K562 (cell line): ENCODE data around the gene ANTKMT. TPM values are rescaled to one million over a fixed set of nuclear protein-coding genes. Genes with fewer than 3 reads are reported as not detected.

Experiments used
- ARNT ChIP-seq, 2 experiments: fragments of 450-650 bp; IDR thresholded peaks; 2 replicates each; pipeline ENCODE4 v1.6.1; 2016; ENCODE audit warnings: mild to moderate bottlenecking in 1 of 2
- CXXC5 ChIP-seq: fragments of 250-450 bp; sonication (Bioruptor Pico); IDR thresholded peaks from 2 replicates; pipeline ENCODE4 v1.8.0; 2022; ENCODE audit warnings: inconsistent platforms, mild to moderate bottlenecking, moderate library complexity
- ELF4 ChIP-seq: fragments of 450-650 bp; formaldehyde crosslinking; IDR thresholded peaks from 2 replicates; pipeline ENCODE4 v1.4.0; 2022; ENCODE audit warnings: missing genetic modification characterization
- IRF2 ChIP-seq: sonication (generic); formaldehyde crosslinking; IDR thresholded peaks from 2 replicates; pipeline ENCODE4 v1.8.1; 2022; ENCODE audit warnings: mild to moderate bottlenecking, missing genetic modification reagents
- MAZ ChIP-seq, 2 experiments: fragments of 450-650 bp in 1 of 2; sonication (generic) in 1 of 2; formaldehyde crosslinking; IDR thresholded peaks in 1 of 2; conservative IDR thresholded peaks in 1 of 2; 2 replicates each; pipeline versions ENCODE4 v1.4.0 to v1.5.0; 2020; ENCODE audit warnings: mild to moderate bottlenecking in 1 of 2, missing genetic modification reagents in 1 of 2
- NFE2L1 ChIP-seq: fragments of 450-650 bp; IDR thresholded peaks from 2 replicates; pipeline ENCODE4 v1.6.1; 2016; ENCODE audit warnings: missing genetic modification characterization, low read depth, mild to moderate bottlenecking, missing compliant biosample characterization, moderate library complexity, borderline replicate concordance
- RFX1 ChIP-seq: fragments of 450-650 bp; IDR thresholded peaks from 2 replicates; pipeline ENCODE4 v1.6.1; 2016; ENCODE audit warnings: mild to moderate bottlenecking, moderate library complexity
- SMARCA5 ChIP-seq: fragments of 450-650 bp; IDR thresholded peaks from 2 replicates; pipeline ENCODE4 v1.6.1; 2016
- SMC3 ChIP-seq: conservative IDR thresholded peaks from 2 replicates; pipeline ENCODE4 v1.6.1; 2011; ENCODE audit warnings: low read depth, low read length, improper control_type of control experiment; ENCODE audit not compliant: insufficient read depth
- SUPT5H ChIP-seq: fragments of 450-650 bp; IDR thresholded peaks from 2 replicates; pipeline ENCODE4 v1.6.1; 2016
- ZBTB17 ChIP-seq: fragments of 450-650 bp; formaldehyde crosslinking; IDR thresholded peaks from 2 replicates; pipeline ENCODE4 v1.4.0; 2020; ENCODE audit warnings: mild to moderate bottlenecking
- ZNF263 ChIP-seq: sonication (generic); formaldehyde crosslinking; IDR thresholded peaks from 2 replicates; pipeline ENCODE4 v1.8.0; 2022; ENCODE audit warnings: mild to moderate bottlenecking, missing genetic modification reagents, borderline replicate concordance
- ZNF507 ChIP-seq: conservative IDR thresholded peaks from 2 replicates; pipeline ENCODE4 v1.6.1; 2017; ENCODE audit warnings: missing genetic modification characterization, missing compliant biosample characterization
- polyA plus RNA-seq, 8 experiments: library from polyadenylated mRNA; depleted of rRNA in 4 of 8; stranded (reverse) in 5 of 8; unstranded in 3 of 8; fragments of >200 nt; fragmentation: Nextera tagmentation in 2 of 8; fragmentation: Illumina TruSeq in 1 of 8; extraction: Ambion mirVana in 2 of 8; extraction: Trizol in 1 of 8; gene quantifications; 2 replicates each; pipeline versions ENCODE4 v1.2.1 to v1.2.3, GENCODE V29; 2011 to 2014; ENCODE audit warnings: inconsistent platforms in 1 of 8, missing spikeins in 1 of 8
- total RNA-seq, 7 experiments: library from RNA; depleted of rRNA in 6 of 7; stranded (reverse); fragments of >200 nt in 6 of 7; fragmentation: Illumina TruSeq in 2 of 7; extraction: Trizol in 2 of 7; gene quantifications; 2 replicates each; pipeline versions ENCODE4 v1.2.1 to v1.2.3, GENCODE V29; 2011 to 2021; ENCODE audit warnings: low replicate concordance in 1 of 7
- TF ChIP-seq, protein P1 (sequence below): fragments of 200-400 bp; formaldehyde crosslinking; IDR thresholded peaks from 2 replicates; pipeline ENCODE4 v1.6.1; 2017; ENCODE audit warnings: mild to moderate bottlenecking, low read depth, low read length, moderate library complexity
- TF ChIP-seq, protein P2 (sequence below): IDR thresholded peaks from 2 replicates; pipeline ENCODE4 v1.6.1; 2012; ENCODE audit warnings: low read depth, low read length, improper control_type of control experiment, borderline replicate concordance
- TF ChIP-seq, protein P3 (sequence below): sonication (generic); formaldehyde crosslinking; IDR thresholded peaks from 2 replicates; pipeline ENCODE4 v1.8.0; 2022; ENCODE audit warnings: missing genetic modification reagents, mild to moderate bottlenecking, moderate library complexity, borderline replicate concordance
- TF ChIP-seq, protein P4 (sequence below): IDR thresholded peaks from 3 replicates; pipeline ENCODE4 v1.6.1; 2011; ENCODE audit warnings: borderline replicate concordance, mild to moderate bottlenecking, moderate library complexity; ENCODE audit not compliant: insufficient read length; ENCODE audit errors: extremely low read depth
- TF ChIP-seq, protein P5 (sequence below), 2 experiments: fragments of 450-650 bp; IDR thresholded peaks; 2 replicates each; pipeline ENCODE4 v1.6.1; 2016

ANTKMT gene
- total and polyA plus RNA-seq, 9 of the 15 experiments (the other 6 are each of a cell fraction or from before 2014, with no cell fraction given) = 0.58 to 217 (median 19.1) TPM

- TF ChIP-seq CXXC5 (CRISPR knock-in tag) (peak; percentile 92), ELF4 (no peak), SMC3 (no peak), IRF2 (0 out of 2 replicates have a peak, but pooled peaks have one; percentile 17), ARNT (IDR thresholded peaks at IDR 0.05) (no peak), NFE2L1 (tag) (no peak), SUPT5H (peak; percentile 66), SMARCA5 (no peak), ZNF263 (CRISPR knock-in tag) (no peak; the same call in 1 of the 2 replicates), ZNF507 (tag) (no peak), RFX1 (no peak), MAZ (CRISPR knock-in tag; conservative IDR thresholded peaks at IDR 0.05 in 1 of 2, IDR thresholded peaks at IDR 0.05 in 1 of 2) (peak in 1 of 2 experiments; percentile 90), ZBTB17 (peak; percentile 81)
- TF ChIP-seq, protein P1, sequence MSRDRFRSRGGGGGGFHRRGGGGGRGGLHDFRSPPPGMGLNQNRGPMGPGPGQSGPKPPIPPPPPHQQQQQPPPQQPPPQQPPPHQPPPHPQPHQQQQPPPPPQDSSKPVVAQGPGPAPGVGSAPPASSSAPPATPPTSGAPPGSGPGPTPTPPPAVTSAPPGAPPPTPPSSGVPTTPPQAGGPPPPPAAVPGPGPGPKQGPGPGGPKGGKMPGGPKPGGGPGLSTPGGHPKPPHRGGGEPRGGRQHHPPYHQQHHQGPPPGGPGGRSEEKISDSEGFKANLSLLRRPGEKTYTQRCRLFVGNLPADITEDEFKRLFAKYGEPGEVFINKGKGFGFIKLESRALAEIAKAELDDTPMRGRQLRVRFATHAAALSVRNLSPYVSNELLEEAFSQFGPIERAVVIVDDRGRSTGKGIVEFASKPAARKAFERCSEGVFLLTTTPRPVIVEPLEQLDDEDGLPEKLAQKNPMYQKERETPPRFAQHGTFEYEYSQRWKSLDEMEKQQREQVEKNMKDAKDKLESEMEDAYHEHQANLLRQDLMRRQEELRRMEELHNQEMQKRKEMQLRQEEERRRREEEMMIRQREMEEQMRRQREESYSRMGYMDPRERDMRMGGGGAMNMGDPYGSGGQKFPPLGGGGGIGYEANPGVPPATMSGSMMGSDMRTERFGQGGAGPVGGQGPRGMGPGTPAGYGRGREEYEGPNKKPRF = 0 out of 2 replicates have a peak, but pooled peaks have one; percentile 46
- TF ChIP-seq, protein P2, sequence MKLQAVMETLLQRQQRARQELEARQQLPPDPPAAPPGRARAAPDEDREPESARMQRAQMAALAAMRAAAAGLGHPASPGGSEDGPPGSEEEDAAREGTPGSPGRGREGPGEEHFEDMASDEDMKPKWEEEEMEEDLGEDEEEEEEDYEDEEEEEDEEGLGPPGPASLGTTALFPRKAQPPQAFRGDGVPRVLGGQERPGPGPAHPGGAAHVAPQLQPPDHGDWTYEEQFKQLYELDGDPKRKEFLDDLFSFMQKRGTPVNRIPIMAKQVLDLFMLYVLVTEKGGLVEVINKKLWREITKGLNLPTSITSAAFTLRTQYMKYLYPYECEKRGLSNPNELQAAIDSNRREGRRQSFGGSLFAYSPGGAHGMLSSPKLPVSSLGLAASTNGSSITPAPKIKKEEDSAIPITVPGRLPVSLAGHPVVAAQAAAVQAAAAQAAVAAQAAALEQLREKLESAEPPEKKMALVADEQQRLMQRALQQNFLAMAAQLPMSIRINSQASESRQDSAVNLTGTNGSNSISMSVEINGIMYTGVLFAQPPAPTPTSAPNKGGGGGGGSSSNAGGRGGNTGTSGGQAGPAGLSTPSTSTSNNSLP = no peak
- TF ChIP-seq, protein P3, sequence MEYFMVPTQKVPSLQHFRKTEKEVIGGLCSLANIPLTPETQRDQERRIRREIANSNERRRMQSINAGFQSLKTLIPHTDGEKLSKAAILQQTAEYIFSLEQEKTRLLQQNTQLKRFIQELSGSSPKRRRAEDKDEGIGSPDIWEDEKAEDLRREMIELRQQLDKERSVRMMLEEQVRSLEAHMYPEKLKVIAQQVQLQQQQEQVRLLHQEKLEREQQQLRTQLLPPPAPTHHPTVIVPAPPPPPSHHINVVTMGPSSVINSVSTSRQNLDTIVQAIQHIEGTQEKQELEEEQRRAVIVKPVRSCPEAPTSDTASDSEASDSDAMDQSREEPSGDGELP = peak; percentile 47; the same call in 1 of the 2 replicates
- TF ChIP-seq, protein P4, sequence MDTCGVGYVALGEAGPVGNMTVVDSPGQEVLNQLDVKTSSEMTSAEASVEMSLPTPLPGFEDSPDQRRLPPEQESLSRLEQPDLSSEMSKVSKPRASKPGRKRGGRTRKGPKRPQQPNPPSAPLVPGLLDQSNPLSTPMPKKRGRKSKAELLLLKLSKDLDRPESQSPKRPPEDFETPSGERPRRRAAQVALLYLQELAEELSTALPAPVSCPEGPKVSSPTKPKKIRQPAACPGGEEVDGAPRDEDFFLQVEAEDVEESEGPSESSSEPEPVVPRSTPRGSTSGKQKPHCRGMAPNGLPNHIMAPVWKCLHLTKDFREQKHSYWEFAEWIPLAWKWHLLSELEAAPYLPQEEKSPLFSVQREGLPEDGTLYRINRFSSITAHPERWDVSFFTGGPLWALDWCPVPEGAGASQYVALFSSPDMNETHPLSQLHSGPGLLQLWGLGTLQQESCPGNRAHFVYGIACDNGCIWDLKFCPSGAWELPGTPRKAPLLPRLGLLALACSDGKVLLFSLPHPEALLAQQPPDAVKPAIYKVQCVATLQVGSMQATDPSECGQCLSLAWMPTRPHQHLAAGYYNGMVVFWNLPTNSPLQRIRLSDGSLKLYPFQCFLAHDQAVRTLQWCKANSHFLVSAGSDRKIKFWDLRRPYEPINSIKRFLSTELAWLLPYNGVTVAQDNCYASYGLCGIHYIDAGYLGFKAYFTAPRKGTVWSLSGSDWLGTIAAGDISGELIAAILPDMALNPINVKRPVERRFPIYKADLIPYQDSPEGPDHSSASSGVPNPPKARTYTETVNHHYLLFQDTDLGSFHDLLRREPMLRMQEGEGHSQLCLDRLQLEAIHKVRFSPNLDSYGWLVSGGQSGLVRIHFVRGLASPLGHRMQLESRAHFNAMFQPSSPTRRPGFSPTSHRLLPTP = no peak
- TF ChIP-seq, protein P5, sequence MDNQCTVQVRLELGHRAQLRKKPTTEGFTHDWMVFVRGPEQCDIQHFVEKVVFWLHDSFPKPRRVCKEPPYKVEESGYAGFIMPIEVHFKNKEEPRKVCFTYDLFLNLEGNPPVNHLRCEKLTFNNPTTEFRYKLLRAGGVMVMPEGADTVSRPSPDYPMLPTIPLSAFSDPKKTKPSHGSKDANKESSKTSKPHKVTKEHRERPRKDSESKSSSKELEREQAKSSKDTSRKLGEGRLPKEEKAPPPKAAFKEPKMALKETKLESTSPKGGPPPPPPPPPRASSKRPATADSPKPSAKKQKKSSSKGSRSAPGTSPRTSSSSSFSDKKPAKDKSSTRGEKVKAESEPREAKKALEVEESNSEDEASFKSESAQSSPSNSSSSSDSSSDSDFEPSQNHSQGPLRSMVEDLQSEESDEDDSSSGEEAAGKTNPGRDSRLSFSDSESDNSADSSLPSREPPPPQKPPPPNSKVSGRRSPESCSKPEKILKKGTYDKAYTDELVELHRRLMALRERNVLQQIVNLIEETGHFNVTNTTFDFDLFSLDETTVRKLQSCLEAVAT (IDR thresholded peaks at IDR 0.05) = no peak
Measured at GRCh38 chr16:720990-721764, at the start of gene ANTKMT (continued).
